HCEC 1CT (cell line): Measurements from ENCODE around the gene FAM216A.
A peak's percentile ranks its signal among the peaks of the same experiment; 100 is the strongest.
"Not testable (repeated sequence)": the region's sequence is repeated elsewhere in the genome, so short reads cannot be mapped to it uniquely, and the experiment has no call there.

Experiments used
- DNase-seq: peaks from one replicate; pipeline ENCODE4 v3.0.0-alpha.2; 2017

Gene FAM216A

GRCh38 chr12:110501752-110502738, 33.4 kb downstream of the FAM216A start, which contains the start of the genes RAD9B and VPS29:
Gene RAD9B, plus strand, starts transcription at chr12:110502331. Its CDS starts 7 bp downstream, at chr12:110502338.
Gene VPS29, minus strand, starts transcription at chr12:110502111. Its CDS starts 60 bp downstream, at chr12:110502051.
- DNase-seq = peak; percentile 98

- no peak for DNase-seq
Observed at GRCh38 chr12:110503432-110503831, 34.8 kb downstream of the FAM216A start.

DNA sequence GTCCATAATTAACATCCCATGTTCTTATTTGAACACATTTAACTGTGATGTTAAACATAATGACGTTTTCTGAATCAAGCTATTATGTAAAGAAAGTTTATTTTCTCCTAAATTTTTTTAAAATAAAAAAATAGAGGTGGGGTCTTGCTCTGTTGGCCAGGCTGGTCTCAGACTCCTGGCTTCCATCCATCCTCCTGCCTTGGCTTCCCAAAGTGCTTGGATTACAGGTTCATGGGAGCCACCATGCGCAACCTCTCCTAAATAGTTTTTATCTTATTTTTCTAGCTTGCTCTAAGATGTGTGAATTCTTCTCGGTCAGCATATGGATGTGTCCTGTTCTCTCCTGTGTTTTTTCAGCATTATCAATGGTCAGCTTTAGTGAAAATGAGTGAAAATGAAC, 36.7 kb downstream of the FAM216A start:
- no peak for DNase-seq

DNA sequence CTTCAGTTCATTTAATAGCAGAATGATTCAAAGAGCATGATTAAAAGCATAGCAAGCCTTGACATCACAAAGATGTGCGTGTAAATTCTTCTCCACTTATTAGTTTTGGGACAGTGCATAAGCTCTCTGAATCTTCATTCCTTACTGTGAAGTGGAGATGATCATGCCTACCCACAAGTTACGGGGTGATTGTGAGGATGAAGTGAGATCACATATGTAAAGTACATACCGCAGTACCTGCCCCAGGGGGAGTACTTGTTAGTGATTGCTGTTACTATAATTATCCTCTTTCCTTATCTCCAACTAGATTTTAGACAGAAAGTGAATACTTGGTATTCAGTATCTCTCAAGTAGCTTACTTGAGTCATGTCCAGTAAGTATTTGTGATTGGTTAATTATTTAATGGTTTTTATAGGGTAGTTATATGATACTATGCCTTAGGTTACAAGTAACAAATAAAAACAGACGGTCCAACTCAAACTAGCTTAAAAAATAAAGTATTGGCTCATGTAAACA, 39.5 kb downstream of the FAM216A start:
- DNase-seq = no peak

DNA sequence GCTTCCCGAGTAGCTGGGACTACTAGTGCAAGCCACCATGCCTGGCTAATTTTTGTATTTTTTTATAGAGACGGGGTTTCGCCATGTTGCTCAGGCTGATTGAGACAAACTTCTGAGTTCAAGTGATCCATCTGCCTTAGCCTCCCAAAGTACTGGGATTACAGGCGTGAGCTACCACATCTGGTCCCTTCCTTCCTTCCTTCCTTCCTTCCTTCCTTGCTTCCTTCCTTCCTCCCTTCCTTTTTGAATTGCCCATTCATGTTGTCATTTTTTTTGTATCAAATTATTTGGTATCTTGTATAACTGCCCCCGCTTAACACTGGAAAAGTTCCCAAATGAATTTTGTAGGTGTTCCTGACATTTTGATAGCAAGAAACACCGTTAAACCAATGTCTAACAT, 45.2 kb downstream of the FAM216A start:
- no peak for DNase-seq

DNA sequence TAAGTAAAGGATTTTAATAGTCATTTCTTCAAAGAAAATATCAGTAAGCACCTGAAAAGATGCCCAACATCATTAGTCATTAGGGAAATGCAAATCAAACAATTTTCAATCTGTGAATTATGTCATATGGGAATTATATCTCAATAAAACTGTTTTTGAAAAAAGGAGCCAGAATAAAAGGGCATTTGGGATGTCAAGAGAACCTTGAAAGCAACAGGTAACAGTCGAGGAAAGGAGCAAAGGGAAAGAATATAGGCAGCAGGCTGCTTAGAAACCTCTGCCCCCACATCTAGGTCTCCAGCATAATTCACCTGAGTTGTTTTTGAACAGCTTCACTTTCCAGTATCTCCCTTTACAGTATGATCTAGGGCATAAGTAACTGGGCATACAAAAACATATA, 45.7 kb downstream of the FAM216A start:
- no peak for DNase-seq

DNA sequence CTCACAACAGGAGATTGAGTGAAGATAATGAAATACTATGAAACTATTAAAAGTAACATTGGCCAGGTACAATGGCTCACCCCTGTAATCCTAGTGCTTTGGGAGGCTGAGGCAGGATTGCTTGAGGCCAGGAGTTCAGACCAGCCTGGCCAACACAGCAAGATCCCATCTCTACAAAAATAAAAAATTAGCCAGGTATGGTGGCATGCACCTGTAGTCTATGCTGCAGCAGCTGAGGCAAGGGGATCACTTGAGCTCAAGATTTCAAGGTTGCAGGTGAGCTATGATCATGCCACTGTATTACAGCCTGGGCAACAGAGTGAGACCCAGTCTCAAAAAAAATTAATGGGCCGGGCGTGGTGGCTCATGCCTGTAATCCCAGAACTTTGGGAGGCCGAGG, 48.4 kb downstream of the FAM216A start:
- no peak for DNase-seq

DNA sequence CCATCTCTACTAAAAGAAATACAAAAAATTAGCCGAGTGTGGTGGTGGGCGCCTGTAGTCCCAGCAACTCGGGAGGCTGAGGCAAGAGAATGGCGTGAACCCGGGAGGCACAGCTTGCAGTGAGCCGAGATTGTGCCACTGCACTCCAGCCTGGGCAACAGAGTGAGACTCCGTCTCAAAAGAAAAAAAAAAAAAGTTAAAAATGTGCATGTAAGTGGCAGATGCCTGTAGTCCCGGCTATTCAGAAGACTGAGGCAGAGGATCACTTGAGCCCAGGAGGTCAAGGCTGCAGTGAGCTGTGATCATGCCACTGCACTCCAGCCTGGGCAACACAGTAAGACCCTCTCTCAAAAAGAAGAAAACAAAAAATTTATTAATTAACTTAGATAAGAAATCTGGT, 49.4 kb downstream of the FAM216A start:
- not testable (repeated sequence) for DNase-seq

- DNase-seq = not testable (repeated sequence)
Observed at GRCh38 chr12:110520876-110521712, 52.4 kb downstream of the FAM216A start.

DNA sequence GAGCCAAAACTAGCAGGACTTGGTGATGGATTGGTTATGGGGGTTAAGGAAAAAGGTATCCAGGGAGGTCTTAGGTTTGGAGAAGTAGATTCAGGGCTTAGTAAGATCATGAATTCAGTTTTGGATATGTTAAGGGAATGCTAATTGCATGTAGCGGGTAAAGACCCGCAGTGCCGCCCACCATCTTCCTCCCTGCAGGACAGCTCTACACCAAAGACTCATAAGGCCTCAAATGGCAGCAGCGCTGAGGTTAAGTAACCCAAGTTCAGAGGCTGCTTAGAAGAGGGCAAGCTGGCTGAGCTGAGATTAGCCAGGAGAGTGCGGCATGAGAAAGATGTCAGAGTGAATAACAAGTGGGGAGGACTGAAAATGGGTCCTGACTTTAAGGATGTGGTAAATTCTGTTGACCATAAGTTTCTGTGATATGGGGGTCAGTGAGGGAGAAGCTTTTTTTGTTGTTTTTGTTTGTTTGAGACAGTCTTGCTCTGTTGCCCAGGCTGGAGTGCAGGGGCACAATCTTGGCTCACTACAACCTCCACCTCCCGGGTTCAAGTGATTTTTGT, 59.7 kb downstream of the FAM216A start:
- no peak for DNase-seq

DNA sequence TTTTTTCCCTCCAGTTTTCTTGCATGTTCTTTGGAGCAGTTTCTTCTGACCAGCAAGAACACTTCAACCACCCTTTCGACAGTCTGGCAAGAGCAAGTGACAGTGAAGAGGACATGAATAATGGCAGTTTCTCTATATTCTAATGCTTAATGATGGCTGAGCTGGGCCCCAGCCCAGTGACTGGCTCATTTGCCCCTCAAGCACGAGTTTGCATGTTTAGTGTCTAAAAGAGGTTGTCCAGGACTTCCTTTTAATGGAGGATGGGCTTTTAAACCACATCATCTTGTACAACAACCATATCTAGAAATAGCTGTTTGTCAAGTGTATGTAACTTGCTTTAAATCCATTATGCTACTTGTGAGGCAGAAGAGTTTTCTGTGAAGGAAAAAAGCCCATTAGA, 61.9 kb downstream of the FAM216A start:
- DNase-seq = no peak

- DNase-seq = peak; percentile 57
Observed at GRCh38 chr12:110531741-110532333, 63.2 kb downstream of the FAM216A start.

DNA sequence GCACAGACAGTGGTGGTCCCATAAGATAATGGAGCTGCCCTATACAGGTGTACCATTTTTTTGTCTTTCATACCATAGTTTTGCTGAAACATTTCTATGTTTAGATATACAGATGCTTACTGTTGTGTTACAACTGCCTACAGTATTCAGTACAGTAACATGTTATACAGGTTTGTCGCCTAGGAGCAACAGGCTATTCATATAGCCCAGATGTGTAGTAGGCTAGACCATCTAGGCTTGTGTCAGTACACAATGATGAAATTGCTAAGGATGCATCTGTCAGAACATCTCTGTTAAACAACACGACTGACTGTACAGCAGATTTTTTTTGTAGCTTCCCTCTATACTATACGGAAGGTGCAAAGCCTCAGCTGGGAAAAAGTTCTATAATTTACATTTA, 64.0 kb downstream of the FAM216A start:
- no peak for DNase-seq

- peak; percentile 76 for DNase-seq
Observed at GRCh38 chr12:110533607-110534006, 65.0 kb downstream of the FAM216A start.

DNA sequence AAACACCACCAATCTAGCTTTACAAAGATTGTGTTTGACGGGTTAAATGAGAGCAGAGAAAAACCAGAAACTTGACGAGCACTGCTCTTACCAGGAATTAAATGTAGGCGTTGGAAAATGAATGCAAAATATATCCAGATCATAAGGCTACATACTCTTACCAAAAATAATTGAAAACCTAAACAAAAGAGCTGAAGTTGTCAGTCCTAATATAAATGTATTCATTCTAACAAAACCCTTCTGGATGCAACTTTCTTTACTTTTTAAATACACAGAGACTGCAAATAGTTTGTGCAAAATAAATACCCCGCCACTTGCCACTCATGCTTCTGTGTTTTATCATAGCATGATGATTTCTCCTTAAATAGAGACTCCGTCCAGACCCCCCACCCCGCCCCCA, 66.2 kb downstream of the FAM216A start:
- DNase-seq = no peak

- DNase-seq = no peak
Observed at GRCh38 chr12:110536834-110537604, 68.4 kb downstream of the FAM216A start.

DNA sequence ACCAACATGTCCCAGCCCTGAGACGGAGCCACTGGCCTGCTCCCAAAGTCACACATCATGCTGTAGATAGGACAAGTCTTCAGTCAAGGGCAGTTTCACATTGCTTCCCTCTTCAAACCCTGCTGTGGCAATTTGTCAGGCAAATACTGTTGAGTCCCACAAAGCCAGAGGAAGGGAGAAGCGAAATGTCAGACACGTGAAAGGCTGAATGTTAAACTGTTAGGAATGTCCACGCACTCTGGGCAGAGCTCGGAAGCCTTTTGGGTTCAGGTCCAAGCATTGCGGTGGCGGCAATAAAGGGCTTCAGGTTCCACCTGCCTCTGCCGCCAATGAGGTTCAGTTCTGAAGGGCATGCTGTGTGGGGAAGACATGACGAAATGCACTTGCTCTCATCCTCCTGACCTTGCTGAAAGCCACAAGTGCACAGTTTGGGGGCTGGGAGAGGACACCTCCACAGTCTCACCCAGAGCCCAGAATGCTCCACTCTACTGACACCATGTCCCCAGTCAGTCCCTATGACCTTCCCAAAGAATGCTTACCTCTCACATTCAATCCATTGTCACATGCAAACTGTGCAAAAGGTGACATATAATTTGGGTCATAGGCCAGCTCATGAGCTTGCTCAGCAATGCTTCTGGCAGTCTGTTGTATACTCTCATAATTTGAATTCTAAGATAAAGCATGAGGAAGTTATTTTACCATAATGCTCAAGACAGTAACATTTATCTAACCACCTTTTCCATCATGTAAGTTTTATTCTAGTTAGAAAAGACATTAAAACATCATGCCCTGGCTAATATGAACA, 69.2 kb downstream of the FAM216A start:
- DNase-seq = peak; percentile 74

DNA sequence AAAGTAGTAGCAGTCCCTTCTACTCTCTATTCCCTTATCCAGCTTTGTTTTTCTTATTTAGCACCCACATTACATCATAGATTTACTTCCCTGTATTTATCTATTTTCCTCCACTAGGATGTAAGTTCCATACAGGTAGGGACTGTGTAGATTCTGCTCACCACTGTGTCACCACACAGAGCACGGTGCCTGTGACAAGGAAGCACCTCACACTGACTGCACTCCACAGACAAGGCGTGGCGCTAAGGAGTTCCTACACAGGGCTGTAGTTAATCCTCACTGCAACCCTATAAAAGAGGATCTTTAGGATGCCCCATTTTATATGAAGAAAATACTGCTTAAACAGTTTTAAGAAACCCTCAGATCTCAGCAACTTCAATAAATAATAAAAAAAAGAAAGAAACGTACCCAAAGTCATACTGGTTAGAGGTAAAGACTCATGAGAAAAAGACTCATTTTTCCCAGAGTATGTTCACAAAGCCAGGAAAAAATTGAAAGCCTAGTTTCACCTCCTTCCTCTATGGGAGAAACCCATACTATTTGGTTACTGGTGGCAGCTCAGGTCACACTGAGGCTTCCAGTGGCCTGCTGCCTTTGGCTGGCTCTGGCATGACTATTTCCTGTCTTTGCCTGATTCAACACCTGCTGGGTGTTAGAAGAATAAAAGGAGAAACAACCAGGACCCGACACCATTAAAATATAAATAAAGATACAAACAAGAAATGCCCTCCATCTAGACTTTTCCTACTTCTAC, 70.4 kb downstream of the FAM216A start:
- no peak for DNase-seq
